ENCODE data around the gene CCR8.

The CCR8 gene

GRCh38 chr3:39376959-39377634 lies 47.6 kb downstream of the CCR8 start (continued):
- TF ChIP-seq PATZ1 (CRISPR knock-in tag; IDR thresholded peaks at IDR 0.05; ENCODE audit: borderline replicate concordance) (no peak), ZFP3 (CRISPR knock-in tag; IDR thresholded peaks at IDR 0.05) (no peak), POU6F1 (CRISPR knock-in tag; IDR thresholded peaks at IDR 0.05; ENCODE audit: borderline replicate concordance, low read depth) (no peak)

- TF ChIP-seq ZNF8 (CRISPR knock-in tag; IDR thresholded peaks at IDR 0.05) (no peak), ZC3H10 (CRISPR knock-in tag; IDR thresholded peaks at IDR 0.05) (no peak), ZFP3 (CRISPR knock-in tag; IDR thresholded peaks at IDR 0.05) (no peak), ESRRG (CRISPR knock-in tag; IDR thresholded peaks at IDR 0.05) (no peak), RARB (CRISPR knock-in tag; IDR thresholded peaks at IDR 0.05) (no peak), TSHZ2 (CRISPR knock-in tag; IDR thresholded peaks at IDR 0.05) (no peak), OSR1 (CRISPR knock-in tag; IDR thresholded peaks at IDR 0.05) (no peak), PATZ1 (CRISPR knock-in tag; IDR thresholded peaks at IDR 0.05; ENCODE audit: borderline replicate concordance) (no peak), BACH2 (CRISPR knock-in tag; IDR thresholded peaks at IDR 0.05; ENCODE audit: borderline replicate concordance) (no peak), TCF4 (CRISPR knock-in tag; IDR thresholded peaks at IDR 0.05; ENCODE audit: borderline replicate concordance) (no peak), SNAI2 (CRISPR knock-in tag; IDR thresholded peaks at IDR 0.05) (no peak)
Measured at GRCh38 chr3:39378088-39378487, 48.6 kb downstream of the CCR8 start.

GRCh38 chr3:39378957-39379777 lies 49.7 kb downstream of the CCR8 start:
- no peak for ATAC-seq
- TF ChIP-seq ZFP3 (CRISPR knock-in tag; IDR thresholded peaks at IDR 0.05): no peak
- TF ChIP-seq ZNF8 (CRISPR knock-in tag; IDR thresholded peaks at IDR 0.05): no peak
- no peak for TF ChIP-seq ARNTL (CRISPR knock-in tag; IDR thresholded peaks at IDR 0.05; ENCODE audit: borderline replicate concordance, low read depth)
- TF ChIP-seq RARB (CRISPR knock-in tag; IDR thresholded peaks at IDR 0.05): no peak
- no peak for TF ChIP-seq BACH2 (CRISPR knock-in tag; IDR thresholded peaks at IDR 0.05; ENCODE audit: borderline replicate concordance)
- no peak for TF ChIP-seq TSHZ2 (CRISPR knock-in tag; IDR thresholded peaks at IDR 0.05)
- no peak for TF ChIP-seq ZNF70 (CRISPR knock-in tag; IDR thresholded peaks at IDR 0.05)
- no peak for TF ChIP-seq CREB5 (CRISPR knock-in tag; IDR thresholded peaks at IDR 0.05; ENCODE audit: low read depth)
- no peak for TF ChIP-seq PATZ1 (CRISPR knock-in tag; IDR thresholded peaks at IDR 0.05; ENCODE audit: borderline replicate concordance)
- no peak for TF ChIP-seq CSRNP3 (CRISPR knock-in tag; IDR thresholded peaks at IDR 0.05)
- TF ChIP-seq ZFP30 (CRISPR knock-in tag; IDR thresholded peaks at IDR 0.05): no peak
- TF ChIP-seq ISL1 (CRISPR knock-in tag; IDR thresholded peaks at IDR 0.05): no peak
- no peak for TF ChIP-seq SNAI2 (CRISPR knock-in tag; IDR thresholded peaks at IDR 0.05)

More at GRCh38 chr3:39378088-39378487, 48.6 kb downstream of the CCR8 start:
- ATAC-seq: peak; percentile 79
